HG03175 (cell line): ENCODE data around the gene MCRIP2.

Experiments
- ATAC-seq: cut with Tn5 transposase; IDR thresholded peaks from one replicate; pipeline ENCODE4 v1.9.1; 2021; ENCODE audit warnings: mild to moderate bottlenecking, moderate library complexity; ENCODE audit not compliant: unreplicated experiment

The MCRIP2 gene

GRCh38 chr16:616733-617586 lies 24.7 kb upstream of the MCRIP2 start:
- no peak for ATAC-seq

GRCh38 chr16:617855-618254 lies 23.8 kb upstream of the MCRIP2 start:
- ATAC-seq, result no peak

DNA sequence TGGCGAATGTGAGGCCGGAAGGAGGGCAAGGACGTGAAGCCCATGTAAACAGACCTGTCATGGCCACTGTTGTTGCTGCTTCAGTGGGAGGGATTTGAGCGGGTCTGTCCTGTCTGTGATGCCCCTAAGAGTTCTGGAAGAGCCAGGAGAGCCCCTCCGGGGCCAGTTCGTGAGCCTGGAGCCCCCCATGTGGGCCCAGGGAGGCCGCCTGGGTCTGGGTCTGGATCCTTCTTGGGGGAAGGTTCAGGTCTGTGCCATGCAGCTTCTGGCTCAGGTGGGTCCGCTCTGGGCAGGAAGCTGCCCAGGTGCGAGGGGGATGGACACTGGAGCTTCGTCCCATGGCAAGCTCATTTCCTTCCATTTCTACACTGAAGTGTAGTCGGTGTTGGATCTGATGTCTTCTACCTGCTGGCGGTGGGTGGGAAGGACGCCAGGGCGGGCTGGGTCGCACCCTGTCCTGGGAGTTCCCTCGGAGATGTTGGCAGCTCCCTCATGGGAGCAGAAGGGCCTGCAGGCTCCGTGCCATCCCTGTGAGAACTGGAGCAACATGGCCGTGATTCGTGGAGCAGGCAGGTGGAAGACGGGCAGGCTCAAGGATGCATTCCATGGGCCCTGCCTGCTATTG lies 22.0 kb upstream of the MCRIP2 start:
- no peak for ATAC-seq

DNA sequence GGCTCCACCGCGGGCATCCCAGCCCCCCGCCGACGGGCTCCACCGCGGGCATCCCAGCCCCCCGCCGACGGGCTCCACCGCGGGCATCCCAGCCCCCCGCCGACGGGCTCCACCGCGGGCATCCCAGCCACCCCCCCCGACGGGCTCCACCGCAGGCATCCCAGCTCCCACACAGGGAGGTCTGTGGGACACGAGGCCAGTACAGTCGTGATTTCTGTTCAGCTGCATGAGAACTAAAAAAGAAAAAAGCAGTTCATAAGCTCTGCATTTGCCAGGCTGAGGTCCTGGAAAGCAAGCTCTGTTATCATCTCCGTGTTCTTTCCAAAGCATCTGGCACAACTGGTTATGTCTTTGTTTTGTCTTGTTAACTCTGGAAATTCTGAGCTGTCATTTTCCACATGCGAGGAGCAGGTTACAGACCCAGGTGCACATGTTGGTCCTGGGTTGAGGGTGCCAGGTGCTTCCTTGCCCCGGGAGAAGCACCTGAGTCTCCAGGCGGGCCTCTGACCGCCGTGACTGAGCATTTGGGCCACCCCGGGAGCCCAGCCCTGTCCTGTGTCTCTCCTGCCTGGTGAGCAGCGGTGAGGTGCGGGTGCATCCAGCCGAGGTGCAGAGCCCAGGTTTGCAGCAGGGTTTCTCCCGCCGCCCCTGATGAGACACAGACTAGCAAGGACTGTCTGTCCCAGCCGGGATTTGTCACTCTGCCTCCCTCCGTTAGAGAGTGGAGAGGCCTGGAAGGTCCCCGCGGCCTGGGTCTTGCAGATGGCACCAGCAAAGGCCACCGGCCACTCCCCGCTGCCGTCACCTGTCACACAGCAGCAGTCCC lies 20.7 kb upstream of the MCRIP2 start:
- ATAC-seq, result no peak

- no peak for ATAC-seq
These were observed 20.0 kb upstream of the MCRIP2 start for GRCh38 chr16:621526-622105.

DNA sequence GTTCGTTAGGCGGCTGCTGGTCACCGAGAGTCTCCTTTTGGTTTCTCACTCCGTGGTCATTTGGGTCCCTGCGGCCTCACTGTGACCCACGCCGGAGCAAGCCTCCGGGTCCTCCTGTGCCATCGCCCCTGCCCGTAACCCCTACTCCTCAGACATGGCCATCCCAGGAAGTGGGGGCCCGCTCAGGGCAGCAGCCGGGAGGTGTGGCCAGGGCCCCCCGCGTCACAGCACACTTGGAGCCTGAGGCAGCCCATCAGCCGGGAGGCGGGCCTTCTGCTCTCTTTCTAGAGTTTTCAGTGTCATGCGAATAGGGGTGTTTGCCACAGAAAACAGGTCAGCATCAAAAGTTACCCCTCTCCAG lies 18.7 kb upstream of the MCRIP2 start:
- no peak for ATAC-seq

- ATAC-seq, result no peak
These were observed 17.0 kb upstream of the MCRIP2 start for GRCh38 chr16:624526-625070.

- ATAC-seq, result no peak
These were observed 16.3 kb upstream of the MCRIP2 start for GRCh38 chr16:625117-625976.

GRCh38 chr16:625977-626765 lies 15.5 kb upstream of the MCRIP2 start:
- no peak for ATAC-seq

GRCh38 chr16:626787-627453 lies 14.7 kb upstream of the MCRIP2 start:
- no peak for ATAC-seq

DNA sequence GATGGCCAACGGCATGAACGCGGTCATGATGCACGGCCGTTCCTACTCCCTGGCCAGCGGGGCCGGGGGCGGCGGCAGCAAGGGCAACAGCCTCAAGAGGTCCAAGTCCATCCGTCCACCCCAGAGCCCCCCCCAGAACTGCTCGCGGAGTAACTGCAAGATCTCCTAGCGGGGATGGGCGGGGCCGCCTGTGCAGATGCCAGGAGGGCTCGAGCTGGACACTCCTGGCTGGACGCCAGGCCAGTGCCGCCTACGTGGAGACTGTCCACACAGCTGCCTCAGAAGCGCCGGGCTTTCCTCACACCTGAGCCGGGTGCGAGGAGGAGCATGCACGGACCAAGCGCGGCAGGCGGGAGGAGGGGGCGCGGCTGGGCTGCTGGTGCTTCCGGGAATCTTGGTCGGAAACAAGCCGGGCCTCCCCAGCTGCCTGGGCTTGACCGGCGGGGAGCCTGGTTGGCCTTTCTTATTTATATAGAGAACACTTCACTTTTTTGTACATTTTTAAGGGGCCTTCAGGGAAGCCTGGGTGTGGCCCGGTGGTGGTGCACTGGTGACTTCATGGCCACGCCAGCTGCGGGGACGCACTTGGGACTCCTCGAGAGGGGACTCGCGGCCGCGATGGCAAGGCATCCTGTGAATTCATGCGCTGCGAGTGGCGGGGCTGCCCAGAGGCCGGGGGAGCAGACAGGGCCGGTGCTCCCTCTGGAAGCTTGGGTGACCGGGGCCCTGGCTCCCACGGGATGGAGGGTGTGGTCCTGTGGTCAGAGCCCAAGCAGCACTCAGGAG lies 14.0 kb upstream of the MCRIP2 start:
- ATAC-seq, result no peak

- no peak for ATAC-seq
These were observed 13.1 kb upstream of the MCRIP2 start for GRCh38 chr16:628321-629061.

GRCh38 chr16:629185-629832 lies 12.3 kb upstream of the MCRIP2 start:
- ATAC-seq, result no peak

DNA sequence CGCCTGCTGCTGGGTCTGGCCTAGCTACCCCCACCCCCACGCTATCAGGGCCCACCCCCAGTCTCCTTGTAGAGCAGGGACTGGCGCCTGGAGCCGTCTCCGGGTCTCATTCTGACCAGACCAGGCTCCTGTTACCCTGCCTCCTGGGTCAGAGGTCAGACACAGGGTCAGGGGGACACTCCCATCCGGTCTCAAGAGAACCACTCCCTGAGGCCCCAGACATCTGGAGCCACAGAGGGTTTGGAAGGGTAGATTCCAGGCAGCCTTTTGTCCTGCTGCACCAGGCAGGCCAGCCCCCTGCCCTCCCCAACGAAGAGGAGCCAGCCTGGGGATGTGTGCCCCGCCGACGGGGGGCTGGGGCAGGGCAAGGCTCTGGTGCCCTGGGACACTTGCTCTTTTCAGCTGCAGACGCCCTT lies 11.8 kb upstream of the MCRIP2 start:
- ATAC-seq, result no peak

DNA sequence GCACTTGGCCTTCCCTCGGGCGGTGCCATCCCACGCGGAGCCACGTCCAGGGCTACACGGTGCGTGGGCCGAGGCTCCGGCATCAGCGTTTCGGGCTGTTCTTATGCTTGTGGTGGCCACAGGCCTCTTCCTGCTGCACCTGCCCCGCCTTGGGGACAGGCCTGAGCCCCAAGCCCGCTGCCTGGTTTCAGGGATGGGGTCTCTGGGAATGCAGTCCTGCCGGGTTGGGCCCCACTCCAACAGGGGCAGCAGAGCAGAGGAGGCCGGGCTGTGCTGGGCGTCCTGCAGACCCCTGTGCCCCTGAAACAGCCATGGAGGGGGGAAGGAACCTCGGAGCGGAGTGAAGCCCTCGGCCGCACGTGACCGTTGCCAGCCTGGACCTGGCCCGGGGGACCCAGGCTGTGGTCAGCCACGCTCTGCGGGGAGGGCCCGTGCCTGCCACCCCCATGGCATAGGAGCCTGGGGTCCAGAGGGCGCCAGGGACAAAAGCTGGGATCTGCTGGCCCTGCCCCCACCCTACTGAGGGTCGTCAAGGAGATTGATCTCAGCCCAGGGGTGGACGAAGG lies 11.3 kb upstream of the MCRIP2 start:
- no peak for ATAC-seq

GRCh38 chr16:630815-631405 lies 10.7 kb upstream of the MCRIP2 start, which contains the start of gene WFIKKN1:
WFIKKN1 (plus strand) TSS chr16:630985; CDS start chr16:631254, 269 bp downstream.
- no peak for ATAC-seq
